Breast epithelium (tissue), 4 donors: Measurements from ENCODE around the gene FASTK. TPM values are rescaled to one million over a fixed set of nuclear protein-coding genes. Genes with fewer than 3 reads are reported as not detected.

ENCODE experiments used
- DNase-seq, 2 donors: peaks; one replicate each; pipeline ENCODE4 v3.0.0-alpha.2; 2019; ENCODE audit warnings: low spot score in 2 of 2
- H3K27ac ChIP-seq, 2 donors: fragments of 200-600 bp; sonication (generic) in 1 of 2; one replicate each; pipeline ENCODE4 v1.5.1; 2016 to 2019; ENCODE audit warnings: mild to moderate bottlenecking in 1 of 2
- H3K27me3 ChIP-seq, 2 donors: fragments of 200-600 bp; sonication (generic) in 1 of 2; one replicate each; pipeline versions ENCODE4 v1.5.1 to v1.6.0; 2017 to 2019; ENCODE audit warnings: control low read depth in 1 of 2, mild to moderate bottlenecking in 1 of 2
- H3K36me3 ChIP-seq: fragments of 200-600 bp; one replicate; pipeline ENCODE4 v1.5.1; 2019
- H3K4me1 ChIP-seq, 2 donors: fragments of 200-600 bp; sonication (generic); one replicate each; pipeline ENCODE4 v1.5.1; 2016 to 2019; ENCODE audit warnings: control low read depth in 1 of 2
- H3K4me3 ChIP-seq, 3 donors: fragments of 200-600 bp; sonication (generic); 1 replicate in 2 of 3; 2 replicates in 1 of 3; pipeline ENCODE4 v1.5.1; 2016 to 2019; ENCODE audit warnings: mild to moderate bottlenecking in 3 of 3, moderate library complexity in 2 of 3
- H3K9me3 ChIP-seq, 2 donors: fragments of 200-600 bp; sonication (generic) in 1 of 2; one replicate each; pipeline ENCODE4 v1.5.1; 2016 to 2019; ENCODE audit warnings: control low read depth in 1 of 2
- CTCF ChIP-seq, 3 donors: fragments of 450-650 bp; IDR thresholded peaks; one replicate each; pipeline ENCODE4 v1.5.1; 2016 to 2017; ENCODE audit warnings: antibody characterized with exemption in 3 of 3, mild to moderate bottlenecking in 3 of 3, moderate library complexity in 3 of 3
- POLR2A ChIP-seq: fragments of 450-650 bp; IDR thresholded peaks from one replicate; pipeline ENCODE4 v1.6.1; 2016; ENCODE audit warnings: antibody characterized with exemption, mild to moderate bottlenecking, moderate library complexity
- POLR2AphosphoS5 ChIP-seq, 3 donors: sonication (generic); formaldehyde crosslinking; IDR thresholded peaks; one replicate each; pipeline ENCODE4 v1.6.1; 2017; ENCODE audit warnings: antibody characterized with exemption in 3 of 3
- intact Hi-C: fragments of 100-400 bp; cut with DNase I; formaldehyde crosslinking; loops from one replicate; pipeline ENCODE4 v1.15.1; 2023; ENCODE audit warnings: low total_unique reads
- total RNA-seq, 3 donors: library from RNA; depleted of rRNA; stranded (reverse); fragments of >200 nt; gene quantifications; one replicate each; pipeline ENCODE4 v1.1.0, GENCODE V29; 2016

FASTK gene
- 10 to 100 TPM; 45.6 to 63.5 (median 60.0) TPM for total RNA-seq

- Histone ChIP-seq H3K27me3 (no peaks in the 10 kb centered on the region), H3K4me3 (peak within 1 kb of the TSS; percentile 90 to 95 (median 91)), H3K4me1 (peaks cover 12 to 31% of the 10 kb centered on the region in 2 donors), H3K36me3 (no peaks in the 10 kb centered on the region), H3K27ac (peak within 1 kb of the TSS; percentile 90 to 95), H3K9me3 (no peaks in the 10 kb centered on the region)
- intact Hi-C loops: no loop called here
- peak; percentile 6 for TF ChIP-seq POLR2A
- TF ChIP-seq CTCF (IDR thresholded peaks at IDR 0.05): no peak
- TF ChIP-seq POLR2AphosphoS5 (IDR thresholded peaks at IDR 0.05): peak; percentile 33 to 55 (median 38)
- DNase-seq: peak; percentile 79 to 84
These were observed at the start of gene FASTK for GRCh38 chr7:151080522-151081169. FASTK (minus strand) TSS chr7:151080809; CDS start chr7:151080766, 43 bp downstream.

GRCh38 chr7:151129960-151130591 is 49.5 kb upstream of the FASTK start:
- DNase-seq: no peak
- peaks cover 0 to 5% of the 10 kb centered on the region in 2 donors for H3K4me1 ChIP-seq
- no peaks in the 10 kb centered on the region for H3K9me3 ChIP-seq
- H3K27ac ChIP-seq: no peak overlapping the region
- intact Hi-C loops: no loop called here
- TF ChIP-seq CTCF (IDR thresholded peaks at IDR 0.05) (no peak), POLR2AphosphoS5 (IDR thresholded peaks at IDR 0.05) (no peak), POLR2A (no peak)
- H3K4me3 ChIP-seq: no peak overlapping the region
- no peaks in the 10 kb centered on the region for H3K27me3 ChIP-seq
- H3K36me3 ChIP-seq: no peaks in the 10 kb centered on the region

- H3K9me3 ChIP-seq: no peaks in the 10 kb centered on the region
- TF ChIP-seq CTCF (IDR thresholded peaks at IDR 0.05): no peak
- TF ChIP-seq POLR2AphosphoS5 (IDR thresholded peaks at IDR 0.05): no peak
- TF ChIP-seq POLR2A: no peak
- H3K36me3 ChIP-seq: no peaks in the 10 kb centered on the region
- no peak overlapping the region for H3K4me3 ChIP-seq
- H3K27me3 ChIP-seq: no peaks in the 10 kb centered on the region
- DNase-seq: no peak
- H3K27ac ChIP-seq: no peak overlapping the region
- intact Hi-C loops: no loop called here
- H3K4me1 ChIP-seq: peaks cover 0 to 5% of the 10 kb centered on the region in 2 donors
These were observed 48.7 kb upstream of the FASTK start for GRCh38 chr7:151129117-151129959.

- no peak for TF ChIP-seq CTCF (IDR thresholded peaks at IDR 0.05)
- TF ChIP-seq POLR2AphosphoS5 (IDR thresholded peaks at IDR 0.05): no peak
- TF ChIP-seq POLR2A: no peak
- DNase-seq: no peak
- H3K4me3 ChIP-seq: no peak overlapping the region
- no peaks in the 10 kb centered on the region for H3K27me3 ChIP-seq
- no peaks in the 10 kb centered on the region for H3K9me3 ChIP-seq
- no peak overlapping the region for H3K27ac ChIP-seq
- peaks cover 0 to 5% of the 10 kb centered on the region in 2 donors for H3K4me1 ChIP-seq
- intact Hi-C loops: no loop called here
- H3K36me3 ChIP-seq: no peaks in the 10 kb centered on the region
These were observed 48.1 kb upstream of the FASTK start for GRCh38 chr7:151128716-151129115.
